Measurements from ENCODE around the gene MEMO1.
"Not testable (repeated sequence)": the region's sequence is repeated elsewhere in the genome, so short reads cannot be mapped to it uniquely, and the experiment has no call there.

Gene MEMO1

GRCh38 chr2:32010670-32011484 is at the start of gene MEMO1:
MEMO1 (minus strand) TSS chr2:32011008; CDS start chr2:32010247, 761 bp downstream.
- DNase-seq, result peak; percentile 91

GRCh38 chr2:32060266-32060665 is 49.5 kb upstream of the MEMO1 start:
- DNase-seq, result no peak

GRCh38 chr2:32058130-32058529 is 47.3 kb upstream of the MEMO1 start:
- DNase-seq, result no peak

- not testable (repeated sequence) for DNase-seq
These were observed 43.8 kb upstream of the MEMO1 start for GRCh38 chr2:32054583-32054982.

- no peak for DNase-seq
These were observed 41.1 kb upstream of the MEMO1 start for GRCh38 chr2:32051836-32052439.

GRCh38 chr2:32043561-32043960 is 32.8 kb upstream of the MEMO1 start:
- no peak for DNase-seq

- DNase-seq, result peak; percentile 93
These were observed 28.8 kb upstream of the MEMO1 start, which contains the start of gene DPY30 for GRCh38 chr2:32039447-32040219. DPY30 (minus strand) TSS chr2:32039805; CDS start chr2:32039456, 349 bp downstream.

- peak; percentile 70 for DNase-seq
These were observed 23.5 kb upstream of the MEMO1 start for GRCh38 chr2:32034198-32034887.

GRCh38 chr2:32018789-32019482 is 8.1 kb upstream of the MEMO1 start:
- not testable (repeated sequence) for DNase-seq

GRCh38 chr2:32012872-32013271 is 2.1 kb upstream of the MEMO1 start:
- DNase-seq, result no peak

- DNase-seq, result no peak
These were observed 715 bp upstream of the MEMO1 start for GRCh38 chr2:32011485-32011960.

GRCh38 chr2:32010280-32010669 is 533 bp downstream of the MEMO1 start:
- not testable (repeated sequence) for DNase-seq

GRCh38 chr2:32009516-32010256 is 1.1 kb downstream of the MEMO1 start:
- no peak for DNase-seq

- DNase-seq, result peak; percentile 25
These were observed 1.8 kb downstream of the MEMO1 start for GRCh38 chr2:32008805-32009515.

- no peak for DNase-seq
These were observed 3.8 kb downstream of the MEMO1 start for GRCh38 chr2:32007121-32007391.

- DNase-seq, result no peak
These were observed 5.3 kb downstream of the MEMO1 start for GRCh38 chr2:32005371-32005976.

- no peak for DNase-seq
These were observed 7.0 kb downstream of the MEMO1 start for GRCh38 chr2:32003791-32004190.

- DNase-seq, result no peak
These were observed 8.4 kb downstream of the MEMO1 start for GRCh38 chr2:32002406-32002805.

- no peak for DNase-seq
These were observed 11.4 kb downstream of the MEMO1 start for GRCh38 chr2:31999438-31999837.

GRCh38 chr2:31998731-31999383 is 12.0 kb downstream of the MEMO1 start:
- DNase-seq, result no peak

All from DMS79 treated with DMSO at 0.1 percent for 48 hours (cell line).